ENCODE results near the gene ARHGEF1.

The ARHGEF1 gene

DNA sequence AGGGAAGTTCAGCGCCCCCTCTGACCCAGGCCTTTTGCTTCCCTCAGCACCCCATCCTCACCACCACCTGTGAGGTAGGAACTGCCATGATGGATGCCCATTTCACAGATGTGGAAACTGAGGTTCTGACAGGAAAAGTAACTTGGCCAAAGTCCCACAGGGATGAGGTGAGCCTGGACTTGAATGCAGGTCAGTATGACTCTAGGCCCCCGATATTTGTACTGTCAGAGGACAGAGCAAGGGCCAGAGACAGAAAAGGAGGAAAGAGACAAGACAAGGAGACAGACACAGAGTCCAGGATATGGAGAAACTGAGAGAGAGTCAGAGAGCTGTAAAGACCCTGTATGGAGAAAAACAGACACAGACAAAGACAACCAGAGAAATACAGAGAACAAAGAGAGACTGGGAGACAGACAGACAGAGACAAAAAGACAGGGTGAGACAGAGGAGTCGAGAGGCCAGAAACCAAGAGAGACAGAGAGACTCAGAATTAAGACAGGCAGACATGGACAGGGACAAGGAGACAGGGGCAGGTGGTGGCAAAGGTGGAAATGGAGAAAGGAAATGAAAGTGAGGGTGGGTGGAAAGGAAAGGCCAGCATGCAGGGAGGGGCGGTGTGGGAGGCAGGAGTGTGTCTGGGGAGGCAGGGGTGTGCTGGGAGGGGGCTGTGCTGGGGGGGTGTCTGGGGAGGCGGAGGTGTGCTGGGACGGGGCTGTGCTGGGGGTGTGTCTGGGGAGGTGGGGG lies 40.2 kb downstream of the ARHGEF1 start:
- Mint-ChIP-seq H3K4me3 (no peak overlapping the region), H3K27ac (ENCODE audit: low read depth) (no peak overlapping the region), H3K4me1 (peaks cover 11% of the 10 kb centered on the region), H3K27me3 (peaks cover 27% of the 10 kb centered on the region), H3K36me3 (ENCODE audit: insufficient read depth) (peaks cover 1% of the 10 kb centered on the region), H3K9me3 (no peaks in the 10 kb centered on the region)
- no peak for ATAC-seq (replicated peaks; ENCODE audit: extremely low read depth, poor library complexity, severe bottlenecking)
- no peak for DNase-seq (ENCODE audit: low spot score in 2 of 2)

DNA sequence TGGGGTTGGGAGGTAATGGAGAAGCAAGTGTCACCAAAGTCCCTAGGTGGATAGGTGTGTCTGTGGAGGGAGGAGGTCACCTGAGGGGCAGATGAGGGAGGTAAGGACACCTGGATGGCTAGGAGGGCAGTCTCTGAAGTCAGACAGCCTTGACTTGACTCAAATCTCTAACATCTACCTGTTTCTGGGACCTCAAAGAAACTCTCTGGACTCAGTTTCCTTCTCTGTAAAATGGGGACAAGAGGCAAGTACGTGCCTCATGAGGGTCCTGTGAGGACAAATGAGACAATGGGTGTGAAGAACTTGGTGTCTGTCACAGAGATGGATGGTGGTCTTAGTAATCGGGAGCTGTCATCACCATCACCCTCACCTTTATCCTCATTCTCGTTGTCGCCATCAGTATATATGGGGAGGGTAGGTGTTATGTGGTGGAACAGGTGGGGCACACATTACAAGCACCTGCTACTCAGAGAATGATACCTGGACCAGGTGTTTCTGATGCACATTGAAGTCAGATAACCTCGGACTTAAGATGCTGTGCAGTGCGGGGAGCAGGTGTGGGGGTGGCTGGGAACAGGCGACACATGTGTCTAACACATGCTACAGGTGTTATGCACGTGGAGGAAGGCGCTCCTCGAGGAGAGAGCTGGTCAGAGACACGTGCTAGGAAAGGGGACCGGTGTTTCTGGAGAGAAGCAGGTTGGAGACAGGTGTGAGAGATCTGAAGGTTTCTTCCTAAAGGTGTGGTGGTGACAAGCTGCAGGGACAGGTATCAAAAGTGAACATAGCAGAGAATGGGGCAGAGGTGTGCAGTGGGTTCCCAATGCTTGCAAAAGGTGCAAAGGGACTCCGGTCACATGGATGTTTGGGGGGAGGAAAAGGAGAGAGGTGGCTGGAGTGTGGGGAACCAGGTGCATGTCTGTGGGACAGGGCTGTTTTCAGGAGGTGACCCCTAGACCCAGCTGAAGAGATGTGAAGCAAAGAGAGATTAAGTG lies 41.5 kb downstream of the ARHGEF1 start:
- H3K27ac Mint-ChIP-seq (ENCODE audit: low read depth), result no peak overlapping the region
- no peaks in the 10 kb centered on the region for H3K9me3 Mint-ChIP-seq
- H3K27me3 Mint-ChIP-seq, result peaks cover 27% of the 10 kb centered on the region
- DNase-seq (ENCODE audit: low spot score in 2 of 2) (no peak), ATAC-seq (replicated peaks; ENCODE audit: extremely low read depth, poor library complexity, severe bottlenecking) (no peak)
- H3K4me3 Mint-ChIP-seq, result no peak overlapping the region
- peaks cover 20% of the 10 kb centered on the region for H3K4me1 Mint-ChIP-seq
- peaks cover 6% of the 10 kb centered on the region for H3K36me3 Mint-ChIP-seq (ENCODE audit: insufficient read depth)

GRCh38 chr19:41925208-41926003 lies 42.4 kb downstream of the ARHGEF1 start:
- H3K9me3 Mint-ChIP-seq, result no peaks in the 10 kb centered on the region
- H3K27ac Mint-ChIP-seq (ENCODE audit: low read depth), result no peak overlapping the region
- peaks cover 26% of the 10 kb centered on the region for H3K4me1 Mint-ChIP-seq
- peaks cover 6% of the 10 kb centered on the region for H3K36me3 Mint-ChIP-seq (ENCODE audit: insufficient read depth)
- H3K4me3 Mint-ChIP-seq, result no peak overlapping the region
- ATAC-seq (replicated peaks; ENCODE audit: extremely low read depth, poor library complexity, severe bottlenecking) (no peak), DNase-seq (ENCODE audit: low spot score in 2 of 2) (no peak)
- H3K27me3 Mint-ChIP-seq, result peaks cover 27% of the 10 kb centered on the region

- Mint-ChIP-seq H3K36me3 (ENCODE audit: insufficient read depth) (peaks cover 6% of the 10 kb centered on the region), H3K4me3 (no peak overlapping the region), H3K27me3 (peaks cover 25% of the 10 kb centered on the region), H3K4me1 (peaks cover 29% of the 10 kb centered on the region), H3K9me3 (no peaks in the 10 kb centered on the region), H3K27ac (ENCODE audit: low read depth) (no peak overlapping the region)
- DNase-seq (ENCODE audit: low spot score in 2 of 2) (no peak), ATAC-seq (replicated peaks; ENCODE audit: extremely low read depth, poor library complexity, severe bottlenecking) (no peak)
Observed at GRCh38 chr19:41926028-41926762, 43.2 kb downstream of the ARHGEF1 start.

DNA sequence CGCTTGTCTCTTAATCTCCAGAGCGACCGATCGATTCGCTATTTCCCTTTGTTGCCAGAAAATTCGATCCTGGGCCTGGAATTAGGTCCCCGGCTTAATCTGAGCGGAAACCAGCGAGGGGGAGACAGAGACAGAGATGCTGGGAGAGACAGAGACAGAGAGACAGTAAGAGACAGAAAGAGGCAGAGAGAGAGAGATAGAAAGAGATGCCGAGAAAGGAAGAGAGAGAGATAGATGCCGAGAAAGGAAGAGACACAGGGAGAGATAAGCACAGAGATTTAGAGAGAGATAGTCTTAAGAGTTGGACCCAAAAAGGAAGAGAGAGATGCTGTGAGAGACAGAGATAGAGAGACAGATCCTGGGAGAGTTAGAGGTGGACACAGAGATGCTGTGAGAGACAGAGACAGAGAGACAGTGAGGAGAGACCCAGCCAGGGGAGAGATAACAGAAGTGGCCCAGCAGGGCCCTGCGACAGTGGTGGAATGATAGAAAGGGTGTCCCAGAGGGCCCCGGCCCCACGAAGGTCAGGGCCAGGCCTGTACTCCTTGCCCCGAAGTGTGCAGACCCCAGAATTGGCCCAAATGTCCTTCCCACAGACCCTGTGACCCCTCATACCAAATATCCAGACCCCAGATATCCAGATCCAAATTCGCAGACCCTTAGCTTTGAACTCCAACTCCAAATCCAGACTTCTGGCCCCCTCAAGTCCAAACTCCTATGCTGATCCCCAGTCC lies 43.9 kb downstream of the ARHGEF1 start:
- no peaks in the 10 kb centered on the region for H3K9me3 Mint-ChIP-seq
- H3K27me3 Mint-ChIP-seq, result peaks cover 17% of the 10 kb centered on the region
- no peak overlapping the region for H3K4me3 Mint-ChIP-seq
- H3K36me3 Mint-ChIP-seq (ENCODE audit: insufficient read depth), result peaks cover 6% of the 10 kb centered on the region
- ATAC-seq (replicated peaks; ENCODE audit: extremely low read depth, poor library complexity, severe bottlenecking) (no peak), DNase-seq (ENCODE audit: low spot score in 2 of 2) (no peak)
- H3K4me1 Mint-ChIP-seq, result peaks cover 29% of the 10 kb centered on the region
- no peak overlapping the region for H3K27ac Mint-ChIP-seq (ENCODE audit: low read depth)

GRCh38 chr19:41927497-41928192 lies 44.7 kb downstream of the ARHGEF1 start:
- Mint-ChIP-seq H3K4me3 (no peak overlapping the region), H3K4me1 (peaks cover 27% of the 10 kb centered on the region), H3K27me3 (peaks cover 10% of the 10 kb centered on the region), H3K36me3 (ENCODE audit: insufficient read depth) (peaks cover 6% of the 10 kb centered on the region), H3K27ac (ENCODE audit: low read depth) (no peak overlapping the region), H3K9me3 (no peaks in the 10 kb centered on the region)
- ATAC-seq (replicated peaks; ENCODE audit: extremely low read depth, poor library complexity, severe bottlenecking) (no peak), DNase-seq (ENCODE audit: low spot score in 2 of 2) (no peak)

DNA sequence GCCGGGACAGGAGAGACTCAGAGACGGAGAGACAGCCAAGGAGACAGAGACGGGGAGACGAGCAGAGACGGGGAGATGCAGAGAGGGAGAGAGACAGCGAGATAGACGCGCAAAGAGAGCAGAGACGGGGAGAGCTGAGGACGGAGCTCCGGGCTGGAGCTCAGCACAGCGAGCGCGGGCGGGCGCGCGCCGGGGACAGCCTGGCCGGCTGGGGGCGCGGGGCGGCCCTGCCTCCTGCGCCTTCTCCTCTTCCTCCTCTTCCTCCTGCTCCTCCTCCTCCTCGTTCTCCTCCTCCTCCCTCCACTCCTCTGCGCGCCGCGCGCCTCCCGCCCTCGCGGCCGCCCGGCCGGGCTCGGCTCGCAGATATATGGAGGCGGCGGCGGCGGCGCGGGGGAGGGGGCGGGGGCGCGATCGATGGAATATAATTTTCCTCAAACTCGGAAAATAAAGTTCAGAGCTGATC lies 45.3 kb downstream of the ARHGEF1 start, which contains the start of gene ERFL:
TSS of gene ERFL (minus strand) at position 229 of the 463 bp plus-strand sequence. CDS start 15,530 bp downstream, outside the sequence.
- peaks cover 6% of the 10 kb centered on the region for H3K36me3 Mint-ChIP-seq (ENCODE audit: insufficient read depth)
- H3K27me3 Mint-ChIP-seq, result peaks cover 5% of the 10 kb centered on the region
- H3K4me3 Mint-ChIP-seq, result no peak within 1 kb of the TSS
- H3K9me3 Mint-ChIP-seq, result no peaks in the 10 kb centered on the region
- peaks cover 27% of the 10 kb centered on the region for H3K4me1 Mint-ChIP-seq
- H3K27ac Mint-ChIP-seq (ENCODE audit: low read depth), result peak within 1 kb of the TSS; percentile 22
- DNase-seq (ENCODE audit: low spot score in 2 of 2) (no peak), ATAC-seq (replicated peaks; ENCODE audit: extremely low read depth, poor library complexity, severe bottlenecking) (peak; percentile 31)

GRCh38 chr19:41928754-41929535 lies 46.0 kb downstream of the ARHGEF1 start:
- Mint-ChIP-seq H3K4me3 (no peak overlapping the region), H3K27ac (ENCODE audit: low read depth) (peak overlapping the region; percentile 22), H3K36me3 (ENCODE audit: insufficient read depth) (peaks cover 9% of the 10 kb centered on the region), H3K27me3 (no peaks in the 10 kb centered on the region), H3K9me3 (no peaks in the 10 kb centered on the region), H3K4me1 (peaks cover 31% of the 10 kb centered on the region)
- ATAC-seq (replicated peaks; ENCODE audit: extremely low read depth, poor library complexity, severe bottlenecking), result peak; percentile 66
- no peak for DNase-seq (ENCODE audit: low spot score in 2 of 2)

DNA sequence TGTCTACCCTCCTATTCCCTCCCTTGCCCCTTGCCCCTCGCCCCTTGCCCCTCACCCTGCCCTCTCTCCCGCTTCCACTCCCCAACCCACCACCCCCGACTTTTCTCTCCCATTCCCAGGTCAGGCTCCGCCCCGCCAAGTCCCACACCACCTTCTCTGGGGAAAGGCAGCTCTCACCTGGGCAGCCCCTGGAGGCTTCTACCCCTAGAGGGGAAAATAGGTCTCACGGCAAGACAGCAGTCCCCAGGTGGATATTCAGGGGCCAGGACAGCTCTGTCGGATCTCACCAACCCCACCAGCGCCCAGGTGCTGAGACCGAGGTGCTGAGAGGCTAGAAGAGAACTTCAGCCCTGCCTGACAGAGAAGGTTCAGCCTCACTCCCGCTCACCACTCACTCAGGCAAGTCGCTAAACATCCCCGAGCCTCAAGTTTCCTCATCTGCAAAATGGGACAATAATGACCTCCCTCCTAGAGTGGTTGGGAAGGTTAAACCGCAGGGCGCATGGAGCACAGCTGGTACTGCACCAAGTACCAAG lies 46.6 kb downstream of the ARHGEF1 start:
- ATAC-seq (replicated peaks; ENCODE audit: extremely low read depth, poor library complexity, severe bottlenecking), result no peak
- Mint-ChIP-seq H3K4me3 (no peak overlapping the region), H3K9me3 (no peaks in the 10 kb centered on the region), H3K4me1 (peaks cover 38% of the 10 kb centered on the region), H3K27ac (ENCODE audit: low read depth) (peak overlapping the region; percentile 22), H3K27me3 (peaks cover 2% of the 10 kb centered on the region), H3K36me3 (ENCODE audit: insufficient read depth) (peaks cover 13% of the 10 kb centered on the region)
- no peak for DNase-seq (ENCODE audit: low spot score in 2 of 2)

GRCh38 chr19:41930322-41930722 lies 47.3 kb downstream of the ARHGEF1 start:
- no peak overlapping the region for H3K27ac Mint-ChIP-seq (ENCODE audit: low read depth)
- H3K27me3 Mint-ChIP-seq, result peaks cover 9% of the 10 kb centered on the region
- no peaks in the 10 kb centered on the region for H3K9me3 Mint-ChIP-seq
- peaks cover 15% of the 10 kb centered on the region for H3K36me3 Mint-ChIP-seq (ENCODE audit: insufficient read depth)
- no peak for ATAC-seq (replicated peaks; ENCODE audit: extremely low read depth, poor library complexity, severe bottlenecking)
- DNase-seq (ENCODE audit: low spot score in 2 of 2), result no peak
- no peak overlapping the region for H3K4me3 Mint-ChIP-seq
- H3K4me1 Mint-ChIP-seq, result peaks cover 45% of the 10 kb centered on the region
